Right forelimb (tissue), 1 donor: ENCODE results near the gene FAM168B.
"Not testable (repeated sequence)": the region's sequence is repeated elsewhere in the genome, so short reads cannot be mapped to it uniquely, and the experiment has no call there.

ENCODE experiments used
- DNase-seq: peaks from one replicate; pipeline ENCODE4 v3.0.0-alpha.2; 2018

Gene FAM168B

DNA sequence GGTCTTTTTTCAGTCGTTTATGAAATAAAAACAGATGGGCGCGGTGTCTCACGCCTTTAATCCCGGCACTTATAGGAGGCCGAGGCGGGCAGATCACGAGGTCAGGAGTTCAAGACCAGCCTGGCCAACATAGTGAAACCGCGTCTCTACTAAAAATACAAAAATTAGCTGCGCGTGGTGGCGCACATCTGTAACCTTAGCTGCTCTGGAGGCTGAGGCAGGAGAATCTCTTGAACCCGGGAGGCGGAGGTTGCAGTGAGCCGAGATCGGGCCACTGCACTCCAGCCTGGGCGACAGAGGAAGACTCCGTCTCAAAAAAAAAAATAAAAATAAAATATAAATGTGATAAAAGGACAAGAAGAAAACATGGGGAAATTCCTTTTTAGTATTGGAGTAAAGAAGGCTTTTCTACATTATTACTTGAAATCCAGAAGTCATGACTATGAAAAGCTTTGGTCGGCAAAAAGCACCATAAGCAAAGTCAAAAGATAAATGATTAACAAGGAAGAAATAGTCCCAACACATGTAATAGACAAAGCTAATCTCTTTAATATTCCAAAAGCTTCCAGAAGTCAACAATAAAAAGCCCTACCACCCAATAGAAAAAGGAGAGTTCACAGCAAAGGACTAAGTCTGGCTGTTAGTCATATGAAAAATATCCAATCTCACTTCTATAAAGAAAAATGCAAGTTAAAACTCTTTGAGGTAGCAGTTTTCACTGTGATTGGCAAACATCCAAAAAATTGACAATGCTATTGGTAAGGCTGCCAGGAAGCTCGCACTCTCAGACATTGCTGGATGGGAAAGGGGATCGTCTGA, 1.4 kb upstream of the FAM168B start:
- no peak for DNase-seq

GRCh38 chr2:131093696-131094462, 619 bp upstream of the FAM168B start:
- no peak for DNase-seq

DNA sequence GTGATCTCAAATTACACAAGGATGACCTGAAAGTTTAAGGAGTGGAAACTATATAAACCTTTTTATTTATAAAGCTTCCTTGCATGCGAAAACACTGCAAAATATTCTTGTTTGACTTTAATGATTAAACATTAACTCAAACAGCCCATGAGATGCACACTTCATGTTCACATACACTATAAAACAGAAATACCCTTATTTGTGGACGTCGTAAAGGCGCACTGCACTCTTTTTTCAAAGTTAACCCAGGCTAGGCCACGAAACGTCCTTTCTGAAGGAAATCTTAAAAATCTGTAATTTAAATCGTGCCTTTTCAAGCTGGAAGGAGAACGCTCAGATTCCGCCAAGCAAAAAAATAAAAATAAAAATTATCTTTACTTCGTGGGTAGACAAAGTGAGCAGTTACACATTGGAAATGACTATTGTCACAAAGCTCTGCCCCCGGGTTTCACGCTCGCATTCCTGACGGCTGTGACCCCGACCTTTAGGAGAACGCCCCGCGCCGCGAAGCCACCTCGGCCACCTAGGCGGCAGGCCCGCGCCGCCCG, 728 bp downstream of the FAM168B start:
- no peak for DNase-seq

DNA sequence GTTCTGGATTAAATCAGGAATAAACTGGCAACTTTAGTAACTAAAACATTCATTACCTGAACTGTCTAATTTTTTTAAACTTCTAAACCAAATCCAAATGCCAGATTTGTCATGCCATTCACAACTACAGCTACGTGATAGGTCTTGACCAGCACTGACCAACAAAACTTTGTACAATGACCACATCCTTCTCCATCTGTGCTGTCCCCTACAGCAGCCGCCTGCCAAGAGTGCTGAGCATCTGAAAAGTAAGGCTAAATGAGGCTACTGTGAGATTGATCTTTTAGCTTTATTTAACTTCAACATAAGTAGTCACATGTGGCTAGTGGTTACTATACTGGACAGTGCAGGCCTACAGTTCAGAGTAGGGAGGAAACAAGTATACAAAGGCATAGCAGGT, 7.6 kb downstream of the FAM168B start:
- DNase-seq: no peak

- no peak for DNase-seq
Observed at GRCh38 chr2:131081190-131081589, 12.1 kb downstream of the FAM168B start.

- DNase-seq: not testable (repeated sequence)
Observed at GRCh38 chr2:131079931-131080330, 13.3 kb downstream of the FAM168B start.

DNA sequence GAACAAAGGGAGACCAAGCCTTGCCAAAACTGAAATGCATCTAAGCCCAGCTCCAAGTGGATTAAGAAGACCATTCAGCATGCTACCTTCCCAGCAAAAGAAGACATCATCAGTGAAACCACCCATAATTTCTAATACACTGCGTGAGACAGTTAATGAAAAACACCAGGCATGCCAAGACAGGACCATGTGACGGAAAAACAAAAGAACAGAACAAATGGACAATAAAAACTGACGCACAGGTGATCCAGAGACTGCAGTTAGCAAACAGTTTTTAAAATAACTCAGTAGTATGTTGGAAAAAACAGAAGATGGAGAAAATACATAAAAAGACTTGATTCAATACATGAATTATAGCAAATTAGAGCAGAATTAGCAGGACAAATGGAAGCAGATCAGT, 15.3 kb downstream of the FAM168B start:
- no peak for DNase-seq

DNA sequence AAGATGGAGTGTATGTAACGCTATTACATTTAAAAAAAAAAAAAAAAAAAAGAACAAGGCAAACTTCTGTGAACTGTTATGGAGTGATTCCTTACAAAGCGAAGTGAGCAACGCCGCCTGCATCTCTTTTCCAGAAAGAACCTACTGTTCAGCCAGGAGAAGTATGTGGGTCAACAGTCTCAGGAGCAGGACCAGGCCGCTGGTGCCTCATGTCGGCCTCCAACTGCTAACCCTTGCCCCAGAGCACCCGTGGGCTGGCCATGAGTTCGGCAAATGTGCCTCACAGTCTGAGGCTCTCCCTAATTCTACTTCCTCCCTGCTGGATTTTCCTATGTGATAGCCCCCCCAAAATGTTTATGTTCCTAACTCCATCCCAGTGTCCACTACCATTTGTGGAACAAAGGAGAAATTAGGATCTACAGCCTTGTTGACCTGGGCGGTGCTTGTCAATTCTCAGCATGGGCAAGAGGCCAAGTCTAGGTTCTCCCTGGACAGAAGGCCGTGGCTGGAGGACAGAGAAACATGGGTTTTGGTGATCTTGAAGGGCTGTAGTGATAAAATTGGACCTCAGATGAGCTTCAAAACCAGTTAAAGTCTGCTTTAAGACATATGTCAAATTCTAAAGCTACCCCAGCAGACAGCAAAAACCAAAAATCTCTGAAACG, 15.9 kb downstream of the FAM168B start:
- no peak for DNase-seq

- DNase-seq: no peak
Observed at GRCh38 chr2:131076707-131077106, 16.6 kb downstream of the FAM168B start.

DNA sequence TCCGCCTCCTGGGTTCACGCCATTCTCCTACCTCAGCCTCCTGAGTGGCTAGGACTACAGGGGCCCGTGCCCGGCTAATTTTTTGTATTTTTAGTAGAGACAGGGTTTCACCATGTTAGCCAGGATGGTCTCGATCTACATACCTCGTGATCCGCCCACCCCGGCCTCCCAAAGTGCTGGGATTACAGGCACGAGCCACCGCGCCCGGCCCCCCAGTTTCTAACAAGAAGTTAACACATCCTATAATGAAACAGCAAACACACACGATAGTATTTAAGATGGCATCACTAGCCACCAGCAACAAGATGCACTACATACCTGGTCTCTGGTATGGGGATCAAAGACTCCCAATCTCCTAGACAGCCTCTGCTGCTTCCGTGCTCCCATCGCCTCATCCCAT, 17.7 kb downstream of the FAM168B start:
- DNase-seq: not testable (repeated sequence)

DNA sequence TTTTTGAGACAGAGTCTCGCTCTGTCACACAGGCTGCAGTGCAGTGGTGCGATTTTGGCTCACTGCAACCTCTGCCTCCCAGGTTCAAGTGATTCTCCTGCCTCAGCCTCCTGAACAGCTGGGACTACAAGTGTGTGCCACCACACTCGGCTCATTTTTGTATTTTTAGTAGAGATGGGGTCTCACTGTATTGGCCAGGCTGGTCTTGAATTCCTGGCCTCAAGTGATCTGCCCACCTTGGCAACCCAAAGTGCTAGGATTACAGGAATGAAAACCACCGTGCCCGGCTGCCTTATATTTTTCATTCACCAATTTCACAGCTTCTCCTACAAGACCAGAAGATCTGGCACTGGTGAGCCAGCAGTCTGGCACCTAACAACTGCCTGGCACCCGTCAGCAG, 25.1 kb downstream of the FAM168B start:
- DNase-seq: not testable (repeated sequence)

- DNase-seq: no peak
Observed at GRCh38 chr2:131067465-131068125, 25.7 kb downstream of the FAM168B start.

DNA sequence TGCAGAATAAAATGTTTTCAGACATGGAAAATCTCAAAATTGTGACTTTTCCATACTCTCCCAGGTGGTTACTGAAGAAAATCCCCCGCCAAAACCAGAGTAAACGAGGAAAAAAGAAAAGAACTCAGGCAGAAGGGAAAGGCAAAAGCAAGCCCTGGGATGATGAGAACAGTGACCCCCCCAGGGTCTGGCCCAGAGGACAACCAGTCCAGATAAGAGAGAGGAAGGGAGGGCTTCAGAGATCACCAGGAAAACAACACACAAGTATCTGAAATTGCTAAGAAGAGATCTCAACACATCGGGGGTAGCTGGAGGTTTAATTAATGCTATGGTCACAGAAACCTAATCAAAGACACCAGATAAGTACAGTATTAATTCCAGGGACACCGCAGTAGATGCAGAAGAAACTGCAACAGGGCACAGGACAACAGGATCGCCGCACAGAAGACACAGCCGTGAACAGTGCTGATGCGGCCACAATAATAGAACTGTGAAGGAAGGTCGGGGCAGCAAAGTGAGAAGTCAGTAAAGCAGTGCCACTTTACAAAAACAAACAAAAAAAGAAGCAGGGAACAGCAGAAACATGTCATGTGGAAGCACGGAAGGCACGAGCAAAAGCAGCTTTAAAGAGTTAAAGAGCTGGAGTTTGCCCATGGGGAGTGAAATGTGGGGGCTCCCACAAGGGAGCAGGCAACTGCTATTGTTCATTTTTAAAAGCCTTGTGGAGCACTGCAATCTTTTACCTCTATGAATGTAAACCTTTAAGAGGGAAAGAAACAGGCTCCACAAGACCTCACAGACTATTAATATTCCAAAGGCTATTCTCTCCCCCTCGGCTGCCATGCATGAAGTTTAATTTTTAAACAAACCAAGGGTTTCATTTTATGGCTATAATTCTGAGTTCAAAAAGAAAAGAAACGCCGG, 28.4 kb downstream of the FAM168B start:
- no peak for DNase-seq

DNA sequence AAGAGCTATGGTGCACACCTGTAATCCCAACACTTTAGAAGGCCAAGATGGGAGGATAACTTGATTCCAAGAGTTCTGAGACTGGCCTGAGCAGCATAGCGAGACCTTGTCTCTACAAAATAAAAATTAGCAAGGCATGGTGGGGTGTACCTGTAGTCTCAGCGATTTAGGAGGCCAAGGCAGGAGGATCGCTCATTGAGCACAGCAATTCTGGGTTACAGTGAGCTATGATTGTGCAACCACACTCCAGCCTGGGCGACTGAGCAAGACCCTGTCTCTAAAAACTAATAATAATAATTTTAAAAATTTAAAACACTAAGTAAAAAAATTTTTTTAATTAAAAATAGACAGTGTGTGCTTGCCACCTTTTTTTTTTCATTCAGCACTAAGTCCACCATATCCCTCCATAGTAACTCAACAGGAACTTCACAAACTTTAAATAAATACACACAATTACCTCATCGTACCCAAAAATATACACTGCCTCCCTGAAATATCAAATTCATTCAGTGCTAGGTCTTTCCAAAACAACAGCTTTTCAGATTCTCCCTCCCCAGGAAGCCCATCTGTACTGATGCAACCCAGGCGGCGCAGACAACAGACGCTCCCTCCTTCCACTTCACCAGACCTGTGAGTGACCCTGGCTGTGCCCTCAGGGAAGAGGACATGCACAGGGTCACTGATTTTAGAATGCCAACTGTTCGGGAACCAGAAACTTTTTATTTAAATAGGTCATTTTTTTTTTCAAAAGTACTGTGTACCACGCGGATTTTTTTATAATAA, 29.6 kb downstream of the FAM168B start:
- DNase-seq: no peak

GRCh38 chr2:131058920-131059319, 34.3 kb downstream of the FAM168B start:
- no peak for DNase-seq

DNA sequence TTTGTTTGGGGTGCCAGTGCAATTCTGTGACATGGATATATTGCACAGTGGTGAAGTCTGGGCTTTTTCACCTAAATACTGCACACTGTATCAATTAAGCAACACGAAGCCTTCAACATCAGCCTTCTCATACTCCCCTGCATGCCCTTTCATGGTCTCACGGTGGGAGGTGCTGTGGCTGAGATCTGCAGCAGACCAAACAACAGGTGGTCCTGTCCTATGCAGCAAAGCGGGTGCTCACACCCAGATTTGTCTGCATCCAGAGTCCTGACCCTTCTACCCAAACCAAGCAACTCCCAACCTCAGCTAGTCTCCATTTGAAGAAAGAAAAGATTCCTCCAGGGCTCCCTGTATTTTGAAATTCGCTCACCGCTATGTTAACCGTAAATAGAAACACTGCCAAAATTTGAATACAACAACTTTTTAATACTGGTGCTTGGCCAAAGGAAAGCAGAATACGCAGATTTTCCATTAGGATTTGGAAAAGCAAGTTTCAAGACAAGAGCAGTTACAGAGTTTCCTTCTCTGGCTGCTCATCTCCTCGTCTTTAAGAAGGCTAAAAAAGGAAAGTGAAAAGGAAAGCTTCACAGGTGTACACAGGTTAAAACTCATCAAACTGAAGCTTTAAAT, 34.9 kb downstream of the FAM168B start:
- no peak for DNase-seq

DNA sequence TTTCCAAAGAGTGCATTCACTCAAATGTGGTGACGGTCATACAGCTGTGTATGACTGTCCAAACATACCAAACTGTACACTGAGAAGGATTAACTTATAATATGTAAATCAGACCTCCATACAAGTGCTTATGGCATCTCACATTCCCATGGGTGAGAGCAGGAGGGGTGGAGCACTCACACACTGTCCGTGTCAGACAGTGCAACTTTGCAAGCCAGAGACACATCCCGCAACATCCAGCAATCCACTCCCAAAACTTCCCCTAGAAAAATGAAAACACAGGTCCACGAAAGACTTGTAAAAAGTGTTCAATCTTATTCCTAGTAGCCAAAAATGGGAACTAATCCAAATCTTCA, 36.4 kb downstream of the FAM168B start:
- DNase-seq: no peak

DNA sequence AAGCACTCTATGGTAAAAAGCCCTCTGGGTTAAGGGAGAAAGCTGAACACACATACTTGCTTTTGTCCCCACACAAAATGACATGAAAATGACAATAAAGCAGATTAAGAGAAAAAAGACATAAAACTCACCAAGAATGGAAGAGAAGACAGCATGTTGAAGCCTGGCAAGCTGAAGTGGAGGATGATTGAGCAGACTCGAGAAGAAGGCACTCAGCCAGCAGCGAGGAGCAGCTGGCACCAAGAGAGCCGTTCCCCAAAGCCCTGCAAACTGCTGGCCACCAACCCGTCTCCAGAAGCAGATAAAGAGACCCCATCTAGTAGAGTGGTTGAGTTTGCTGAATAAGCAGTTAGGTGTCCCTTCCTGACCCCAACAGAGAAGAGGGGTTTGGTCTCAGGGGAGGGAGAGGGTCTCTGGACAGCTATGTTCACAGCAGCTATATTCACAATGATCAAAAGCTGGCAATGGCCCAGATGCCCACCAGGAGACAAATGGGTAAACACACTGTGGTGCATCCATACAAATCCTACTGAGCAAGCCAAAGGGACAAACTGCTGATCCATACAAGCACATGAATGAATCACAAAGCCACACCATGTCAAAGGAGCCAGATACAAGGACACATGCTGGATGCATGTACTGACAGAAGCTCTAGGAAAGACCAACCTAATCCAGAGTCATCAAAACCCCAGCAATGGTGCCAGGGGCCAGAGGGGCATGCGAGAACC, 36.9 kb downstream of the FAM168B start:
- DNase-seq: no peak

DNA sequence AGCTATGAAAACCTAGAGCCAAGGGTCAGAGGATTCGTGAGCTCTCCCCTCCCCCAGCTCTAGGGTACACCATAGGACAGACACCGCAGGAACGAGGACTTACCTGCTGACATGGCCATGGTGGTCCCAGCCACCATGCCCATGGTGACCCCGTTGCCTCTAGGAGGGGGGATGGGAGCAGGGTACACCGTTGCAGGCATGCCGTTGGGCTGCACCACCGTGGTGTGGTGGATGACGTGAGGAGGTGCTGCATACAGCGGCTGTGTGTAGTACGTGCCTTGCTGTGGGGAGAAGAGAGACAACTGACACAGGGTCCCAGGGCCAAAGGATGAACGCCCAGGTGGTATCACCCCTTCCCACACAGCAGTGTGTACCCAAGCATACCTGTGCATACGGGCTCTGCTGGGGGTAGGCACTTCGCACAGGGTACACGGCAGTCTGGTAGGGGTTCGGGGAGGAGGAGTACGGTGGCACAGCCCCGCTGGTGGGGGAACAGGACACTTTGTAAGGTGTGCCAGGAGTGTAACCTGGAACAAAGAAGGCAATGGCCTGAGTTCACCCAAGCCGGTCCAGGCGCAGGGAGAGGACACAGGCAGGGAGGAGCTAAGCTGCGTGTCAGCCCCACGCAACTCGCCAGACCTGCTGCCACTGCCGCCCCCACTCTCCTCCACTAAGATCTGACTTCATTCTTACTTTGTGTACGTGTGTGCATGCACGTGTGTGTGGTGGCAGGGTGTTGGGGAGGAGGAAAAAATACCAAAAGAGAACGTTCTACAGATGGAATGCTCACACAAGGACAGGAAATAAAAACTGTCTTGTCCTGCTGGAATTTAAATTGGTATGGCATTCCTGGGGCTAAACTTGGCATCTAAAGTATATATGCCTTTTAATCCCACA, 37.8 kb downstream of the FAM168B start:
- DNase-seq: no peak
